Fibroblast of lung (primary cell): ENCODE measurements around the gene FTO. TPM values are rescaled to one million over a fixed set of nuclear protein-coding genes. Genes with fewer than 3 reads are reported as not detected.
"Not testable (repeated sequence)": the region's sequence is repeated elsewhere in the genome, so short reads cannot be mapped to it uniquely, and the experiment has no call there.

Experiments
- DNase-seq, 2 donors: peaks; one replicate each; pipeline versions ENCODE4 v3.0.0 to v3.0.0-alpha.2; 2010; ENCODE audit warnings: low read depth in 2 of 2
- H2AFZ ChIP-seq: 2 replicates; pipeline ENCODE4 v1.5.1; 2012; ENCODE audit warnings: low read length, control low read depth, inconsistent platforms
- H3K27ac ChIP-seq: 2 replicates; pipeline ENCODE4 v1.5.1; 2011; ENCODE audit warnings: low read length, control low read depth; ENCODE audit not compliant: insufficient read depth
- H3K27me3 ChIP-seq: 2 replicates; pipeline ENCODE4 v1.5.1; 2011; ENCODE audit warnings: mild to moderate bottlenecking, low read length; ENCODE audit not compliant: control insufficient read depth, insufficient read depth
- H3K36me3 ChIP-seq: 2 replicates; pipeline ENCODE4 v1.5.1; 2011; ENCODE audit warnings: low read length; ENCODE audit not compliant: control insufficient read depth, insufficient read depth
- H3K4me1 ChIP-seq: 2 replicates; pipeline ENCODE4 v1.5.1; 2011; ENCODE audit warnings: low read length; ENCODE audit not compliant: control insufficient read depth, insufficient read depth; ENCODE audit errors: extremely low read depth
- H3K4me2 ChIP-seq: 2 replicates; pipeline ENCODE4 v1.5.1; 2011; ENCODE audit warnings: low read length, control low read depth; ENCODE audit not compliant: insufficient read depth; ENCODE audit errors: extremely low read depth
- H3K4me3 ChIP-seq, 4 experiments: fragments of 200-600 bp in 1 of 4; sonication (generic) in 1 of 4; replicated peaks in 1 of 4; 2 replicates each; pipeline ENCODE4 v1.5.1; 2011 to 2016; ENCODE audit warnings: low read length in 4 of 4, low read depth in 3 of 4, mild to moderate bottlenecking in 3 of 4, control low read depth in 2 of 4, inconsistent platforms in 1 of 4, mixed read lengths in 1 of 4; ENCODE audit not compliant: insufficient read depth in 1 of 4; ENCODE audit errors: control extremely low read depth in 1 of 4
- H3K79me2 ChIP-seq: 2 replicates; pipeline ENCODE4 v1.5.1; 2012; ENCODE audit warnings: mild to moderate bottlenecking, low read length, inconsistent platforms; ENCODE audit not compliant: control insufficient read depth, insufficient read depth
- H3K9ac ChIP-seq: 2 replicates; pipeline ENCODE4 v1.5.1; 2011; ENCODE audit warnings: mild to moderate bottlenecking, low read length, control low read depth; ENCODE audit not compliant: insufficient read depth
- H3K9me3 ChIP-seq: 2 replicates; pipeline ENCODE4 v1.5.1; 2012; ENCODE audit warnings: low read depth, low read length; ENCODE audit not compliant: control insufficient read depth, insufficient read depth
- H4K20me1 ChIP-seq: 2 replicates; pipeline ENCODE4 v1.5.1; 2011; ENCODE audit warnings: low read length; ENCODE audit not compliant: control insufficient read depth, insufficient read depth; ENCODE audit errors: extremely low read depth
- EZH2 ChIP-seq: IDR thresholded peaks from 2 replicates; pipeline ENCODE4 v1.5.1; 2012; ENCODE audit warnings: low read length, control low read depth, mild to moderate bottlenecking; ENCODE audit errors: missing control alignments
- polyA plus RNA-seq, 2 donors: library from polyadenylated mRNA; depleted of rRNA in 1 of 2; stranded (reverse) in 1 of 2; unstranded in 1 of 2; fragments of >200 nt; gene quantifications; 2 replicates each; pipeline ENCODE4 v1.2.1, GENCODE V29; 2011 to 2012; ENCODE audit warnings: missing spikeins in 1 of 2
- total RNA-seq: library from RNA; depleted of rRNA; stranded (reverse); fragments of >200 nt; gene quantifications from 2 replicates; pipeline ENCODE4 v1.2.1, GENCODE V29; 2014
- TF ChIP-seq, protein P1 (sequence below), 2 donors: IDR thresholded peaks in 1 of 2; conservative IDR thresholded peaks in 1 of 2; 1 replicate in 1 of 2; 2 replicates in 1 of 2; pipeline ENCODE4 v1.5.1; 2011 to 2012; ENCODE audit warnings: low read length in 2 of 2, control low read depth in 1 of 2, inconsistent platforms in 1 of 2, low read depth in 1 of 2, mild to moderate bottlenecking in 1 of 2

FTO gene
- total and polyA plus RNA-seq, 2 donors (not counting 1 experiment from before 2014, with no cell fraction given), result 61.1 to 97.6 TPM

DNA sequence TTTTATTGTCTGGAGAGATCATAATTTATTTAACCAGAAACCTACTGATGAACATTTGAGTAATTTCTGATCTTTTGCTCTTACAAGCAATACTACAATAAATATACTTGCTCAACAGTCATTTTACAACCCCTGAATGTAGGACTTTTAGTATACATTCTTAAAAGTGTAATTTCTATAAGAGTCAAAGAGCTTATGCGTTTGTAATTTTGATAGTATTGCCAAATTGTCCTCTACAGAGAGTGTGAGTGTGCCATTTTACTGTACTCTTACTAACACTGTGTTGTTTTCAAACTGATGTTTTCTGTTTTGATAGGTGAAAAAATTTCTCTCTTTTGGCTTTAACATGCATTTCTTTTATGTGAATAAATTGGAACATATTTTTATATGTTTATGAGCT lies 139.1 kb downstream of the FTO start:
- Histone ChIP-seq H3K27me3 (no peaks in the 10 kb centered on the region), H3K79me2 (no peaks in the 10 kb centered on the region), H3K9me3 (no peaks in the 10 kb centered on the region), H3K9ac (no peak overlapping the region), H3K4me2 (no peak overlapping the region), H3K4me3 (no peak overlapping the region), H3K27ac (no peak overlapping the region), H2AFZ (no peak overlapping the region), H3K4me1 (no peaks in the 10 kb centered on the region), H4K20me1 (no peaks in the 10 kb centered on the region), H3K36me3 (peaks cover 1% of the 10 kb centered on the region)
- TF ChIP-seq, protein P1, sequence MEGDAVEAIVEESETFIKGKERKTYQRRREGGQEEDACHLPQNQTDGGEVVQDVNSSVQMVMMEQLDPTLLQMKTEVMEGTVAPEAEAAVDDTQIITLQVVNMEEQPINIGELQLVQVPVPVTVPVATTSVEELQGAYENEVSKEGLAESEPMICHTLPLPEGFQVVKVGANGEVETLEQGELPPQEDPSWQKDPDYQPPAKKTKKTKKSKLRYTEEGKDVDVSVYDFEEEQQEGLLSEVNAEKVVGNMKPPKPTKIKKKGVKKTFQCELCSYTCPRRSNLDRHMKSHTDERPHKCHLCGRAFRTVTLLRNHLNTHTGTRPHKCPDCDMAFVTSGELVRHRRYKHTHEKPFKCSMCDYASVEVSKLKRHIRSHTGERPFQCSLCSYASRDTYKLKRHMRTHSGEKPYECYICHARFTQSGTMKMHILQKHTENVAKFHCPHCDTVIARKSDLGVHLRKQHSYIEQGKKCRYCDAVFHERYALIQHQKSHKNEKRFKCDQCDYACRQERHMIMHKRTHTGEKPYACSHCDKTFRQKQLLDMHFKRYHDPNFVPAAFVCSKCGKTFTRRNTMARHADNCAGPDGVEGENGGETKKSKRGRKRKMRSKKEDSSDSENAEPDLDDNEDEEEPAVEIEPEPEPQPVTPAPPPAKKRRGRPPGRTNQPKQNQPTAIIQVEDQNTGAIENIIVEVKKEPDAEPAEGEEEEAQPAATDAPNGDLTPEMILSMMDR (conservative IDR thresholded peaks at IDR 0.05 in 1 of 2, IDR thresholded peaks at IDR 0.05 in 1 of 2; ENCODE audit: low read depth in 1 of 2, low read length in 2 of 2), result no peak
- TF ChIP-seq EZH2, result no peak
- no peak for DNase-seq

DNA sequence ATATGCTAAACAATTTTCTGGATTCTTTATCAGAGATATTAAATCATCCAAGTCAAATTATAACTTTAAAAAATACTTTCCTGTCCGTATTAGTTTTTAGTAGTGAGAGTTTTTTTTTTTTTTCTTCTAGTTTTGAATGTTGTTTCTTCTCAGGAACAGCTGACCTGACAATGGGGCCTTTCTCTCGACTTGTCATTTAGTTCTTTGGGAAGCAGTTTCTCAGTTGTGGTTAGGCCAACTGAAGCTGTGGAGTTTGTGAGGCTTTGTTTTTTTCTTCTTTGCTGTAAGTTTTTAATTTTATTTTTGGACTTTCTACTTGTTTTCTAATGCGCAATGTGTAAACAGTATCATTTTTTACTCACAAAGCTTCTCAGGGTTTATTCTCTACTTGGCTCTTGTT lies 140.8 kb downstream of the FTO start:
- no peaks in the 10 kb centered on the region for H3K79me2 ChIP-seq
- TF ChIP-seq, protein P1 (conservative IDR thresholded peaks at IDR 0.05 in 1 of 2, IDR thresholded peaks at IDR 0.05 in 1 of 2; ENCODE audit: low read depth in 1 of 2, low read length in 2 of 2), result no peak
- no peak for TF ChIP-seq EZH2

DNA sequence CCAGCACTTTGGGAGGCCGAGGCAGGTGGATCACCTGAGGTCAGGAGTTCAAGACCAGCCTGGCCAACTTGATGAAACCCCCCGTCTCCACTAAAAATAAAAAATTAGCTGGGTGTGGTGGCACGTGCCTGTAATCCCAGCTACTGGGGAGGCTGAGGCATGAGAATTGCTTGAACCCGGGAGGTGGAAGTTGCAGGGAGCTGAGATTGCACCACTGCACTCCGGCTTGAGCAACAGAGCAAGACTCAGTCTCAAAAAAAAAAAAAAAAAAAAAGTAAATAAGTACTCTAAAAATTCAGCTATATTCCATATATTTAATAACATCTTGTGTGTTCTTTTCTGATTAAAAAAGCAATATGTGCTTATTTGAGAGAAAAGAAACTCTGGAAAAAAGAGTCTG lies 142.6 kb downstream of the FTO start:
- not testable (repeated sequence) for H3K27ac ChIP-seq, H3K4me1 ChIP-seq, H3K9me3 ChIP-seq, H3K4me2 ChIP-seq, DNase-seq, H4K20me1 ChIP-seq, H3K9ac ChIP-seq, H2AFZ ChIP-seq, H3K4me3 ChIP-seq, H3K36me3 ChIP-seq, H3K79me2 ChIP-seq, H3K27me3 ChIP-seq

More for the DNA sequence above, 140.8 kb downstream of the FTO start:
- H3K27me3 ChIP-seq, result no peaks in the 10 kb centered on the region
- peaks cover 1% of the 10 kb centered on the region for H3K36me3 ChIP-seq
- H3K9me3 ChIP-seq, result no peaks in the 10 kb centered on the region
- H3K4me1 ChIP-seq, result no peaks in the 10 kb centered on the region
- no peak for DNase-seq
- H4K20me1 ChIP-seq, result no peaks in the 10 kb centered on the region
- no peak overlapping the region for H3K27ac ChIP-seq
- no peak overlapping the region for H3K4me3 ChIP-seq
- H3K4me2 ChIP-seq, result no peak overlapping the region
- H3K9ac ChIP-seq, result no peak overlapping the region
- no peak overlapping the region for H2AFZ ChIP-seq

DNA sequence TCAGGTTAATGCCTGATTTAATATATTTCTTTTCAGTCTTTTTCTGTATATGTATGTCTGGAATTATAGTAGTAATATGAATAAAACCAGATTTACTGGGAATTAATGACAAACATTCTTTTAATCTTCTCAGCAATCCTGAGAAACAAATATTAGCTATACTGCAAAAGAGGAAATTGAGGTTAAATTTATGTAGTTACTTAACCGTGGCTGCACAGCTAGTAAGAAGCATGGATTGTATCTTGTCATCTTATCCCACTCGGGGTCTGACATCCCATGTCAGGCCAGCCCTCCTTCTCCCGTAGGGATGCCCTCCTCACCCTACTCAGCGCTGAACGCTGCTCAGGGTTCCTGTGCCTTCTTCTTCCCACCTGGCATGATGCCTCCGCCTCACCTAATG lies 143.0 kb downstream of the FTO start:
- H3K27me3 ChIP-seq, result no peaks in the 10 kb centered on the region

More for the DNA sequence above, 143.0 kb downstream of the FTO start:
- no peak for TF ChIP-seq EZH2
- TF ChIP-seq, protein P1 (conservative IDR thresholded peaks at IDR 0.05 in 1 of 2, IDR thresholded peaks at IDR 0.05 in 1 of 2; ENCODE audit: low read depth in 1 of 2, low read length in 2 of 2), result no peak
- DNase-seq, result no peak
- Histone ChIP-seq H3K36me3 (peaks cover 1% of the 10 kb centered on the region), H3K79me2 (no peaks in the 10 kb centered on the region), H2AFZ (no peak overlapping the region), H3K4me1 (no peaks in the 10 kb centered on the region), H3K4me3 (no peak overlapping the region), H4K20me1 (no peaks in the 10 kb centered on the region), H3K4me2 (no peak overlapping the region), H3K27ac (no peak overlapping the region), H3K9me3 (no peaks in the 10 kb centered on the region), H3K9ac (no peak overlapping the region)
